HL-60 (cell line): ENCODE data around the gene FUT8.

ENCODE experiments used
- DNase-seq, 2 experiments: peaks; one replicate each; pipeline ENCODE4 v3.0.0-alpha.2; 2010 to 2020; ENCODE audit warnings: low read depth in 1 of 2, low spot score in 1 of 2
- H3K27ac ChIP-seq: fragments of 250-450 bp; sonication (Bioruptor Pico); replicated peaks from 2 replicates; pipeline ENCODE4 v1.5.1; 2020; ENCODE audit warnings: mild to moderate bottlenecking, moderate library complexity
- H3K27me3 ChIP-seq: fragments of 250-450 bp; sonication (Bioruptor Pico); 2 replicates; pipeline ENCODE4 v1.5.1; 2021; ENCODE audit warnings: mild to moderate bottlenecking, moderate library complexity; ENCODE audit not compliant: insufficient read depth, poor library complexity, severe bottlenecking
- H3K4me3 ChIP-seq: replicated peaks from 2 replicates; pipeline ENCODE4 v1.5.1; 2011; ENCODE audit warnings: mild to moderate bottlenecking, control low read depth, low read length; ENCODE audit not compliant: insufficient read depth
- CTCF ChIP-seq: IDR thresholded peaks from one replicate; pipeline ENCODE4 v1.5.1; 2011; ENCODE audit warnings: low read length, control low read depth, inconsistent platforms; ENCODE audit not compliant: insufficient read depth
- GABPA ChIP-seq: IDR thresholded peaks from 2 replicates; pipeline ENCODE4 v1.6.1; 2012; ENCODE audit warnings: low read depth
- POLR2AphosphoS5 ChIP-seq: IDR thresholded peaks from 2 replicates; pipeline ENCODE4 v1.6.1; 2012; ENCODE audit warnings: low read depth
- REST ChIP-seq: IDR thresholded peaks from 2 replicates; pipeline ENCODE4 v1.6.1; 2012; ENCODE audit warnings: low read depth; ENCODE audit not compliant: insufficient replicate concordance
- SPI1 ChIP-seq: IDR thresholded peaks from 2 replicates; pipeline ENCODE4 v1.6.1; 2012; ENCODE audit warnings: low read depth, mild to moderate bottlenecking, borderline replicate concordance

The FUT8 gene

DNA sequence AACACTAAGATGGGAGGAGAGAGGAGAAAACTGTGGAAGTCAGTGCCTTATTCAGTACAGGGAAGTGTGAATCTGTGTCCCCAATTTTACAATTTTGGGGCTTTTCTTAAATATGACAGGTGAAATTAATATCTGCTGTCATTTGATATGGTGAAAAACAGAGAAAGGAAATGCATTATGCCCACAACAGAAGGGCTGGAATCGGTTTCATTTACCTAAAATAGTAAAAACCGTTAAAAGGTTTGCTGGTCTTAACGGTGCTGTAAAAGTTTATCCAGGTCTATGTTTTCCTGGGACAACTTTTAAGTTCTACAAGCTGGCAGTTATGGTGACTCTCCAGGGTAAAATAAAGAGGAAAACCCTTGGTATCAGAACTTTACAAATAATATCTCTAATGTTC, 310.8 kb downstream of the FUT8 start:
- H3K27me3 ChIP-seq: no peaks in the 10 kb centered on the region
- no peak for TF ChIP-seq REST
- no peak for TF ChIP-seq SPI1
- no peak for TF ChIP-seq CTCF
- no peak for TF ChIP-seq GABPA
- no peak for TF ChIP-seq POLR2AphosphoS5
- H3K4me3 ChIP-seq: no peak overlapping the region
- H3K27ac ChIP-seq: no peak overlapping the region
- no peak for DNase-seq

GRCh38 chr14:65728604-65729003, 316.1 kb downstream of the FUT8 start:
- no peak overlapping the region for H3K4me3 ChIP-seq
- no peak for DNase-seq
- no peak overlapping the region for H3K27ac ChIP-seq
- no peaks in the 10 kb centered on the region for H3K27me3 ChIP-seq
- TF ChIP-seq CTCF: no peak
- no peak for TF ChIP-seq SPI1
- no peak for TF ChIP-seq GABPA
- TF ChIP-seq POLR2AphosphoS5: no peak
- TF ChIP-seq REST: no peak

- no peak for DNase-seq
- H3K27ac ChIP-seq: no peak overlapping the region
Measured at GRCh38 chr14:65729566-65729965, 317.0 kb downstream of the FUT8 start.

More at GRCh38 chr14:65729566-65729965, 317.0 kb downstream of the FUT8 start:
- no peaks in the 10 kb centered on the region for H3K27me3 ChIP-seq
- TF ChIP-seq REST: no peak
- no peak for TF ChIP-seq GABPA
- TF ChIP-seq SPI1: no peak
- no peak for TF ChIP-seq CTCF
- no peak for TF ChIP-seq POLR2AphosphoS5
- H3K4me3 ChIP-seq: no peak overlapping the region
